Hepatocyte (in vitro differentiated cells): Measurements from ENCODE around the gene TOX3.

Experiments used
- EZH2 ChIP-seq: fragments of 200-600 bp; sonication (generic); IDR thresholded peaks from 2 replicates; pipeline ENCODE4 v1.6.1; 2016; ENCODE audit warnings: antibody characterized with exemption, mild to moderate bottlenecking, borderline replicate concordance
- EZH2phosphoT487 ChIP-seq: fragments of 200-600 bp; sonication (generic); IDR thresholded peaks from one replicate; pipeline ENCODE4 v1.6.1; 2018; ENCODE audit warnings: antibody characterized with exemption, mild to moderate bottlenecking, low read depth, moderate library complexity; ENCODE audit not compliant: unreplicated experiment, severe bottlenecking
- TF ChIP-seq, protein P1 (sequence below): fragments of 200-600 bp; sonication (generic); IDR thresholded peaks from 2 replicates; pipeline ENCODE4 v1.5.1; 2016; ENCODE audit warnings: antibody characterized with exemption, mild to moderate bottlenecking; ENCODE audit not compliant: poor library complexity

GRCh38 chr16:52436339-52437276 lies 110.3 kb downstream of the TOX3 start:
- TF ChIP-seq, protein P1, sequence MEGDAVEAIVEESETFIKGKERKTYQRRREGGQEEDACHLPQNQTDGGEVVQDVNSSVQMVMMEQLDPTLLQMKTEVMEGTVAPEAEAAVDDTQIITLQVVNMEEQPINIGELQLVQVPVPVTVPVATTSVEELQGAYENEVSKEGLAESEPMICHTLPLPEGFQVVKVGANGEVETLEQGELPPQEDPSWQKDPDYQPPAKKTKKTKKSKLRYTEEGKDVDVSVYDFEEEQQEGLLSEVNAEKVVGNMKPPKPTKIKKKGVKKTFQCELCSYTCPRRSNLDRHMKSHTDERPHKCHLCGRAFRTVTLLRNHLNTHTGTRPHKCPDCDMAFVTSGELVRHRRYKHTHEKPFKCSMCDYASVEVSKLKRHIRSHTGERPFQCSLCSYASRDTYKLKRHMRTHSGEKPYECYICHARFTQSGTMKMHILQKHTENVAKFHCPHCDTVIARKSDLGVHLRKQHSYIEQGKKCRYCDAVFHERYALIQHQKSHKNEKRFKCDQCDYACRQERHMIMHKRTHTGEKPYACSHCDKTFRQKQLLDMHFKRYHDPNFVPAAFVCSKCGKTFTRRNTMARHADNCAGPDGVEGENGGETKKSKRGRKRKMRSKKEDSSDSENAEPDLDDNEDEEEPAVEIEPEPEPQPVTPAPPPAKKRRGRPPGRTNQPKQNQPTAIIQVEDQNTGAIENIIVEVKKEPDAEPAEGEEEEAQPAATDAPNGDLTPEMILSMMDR: no peak
- TF ChIP-seq EZH2 (no peak), EZH2phosphoT487 (no peak)
